H9 (cell line): ENCODE results near the gene AASDH. TPM values are rescaled to one million over a fixed set of nuclear protein-coding genes. Genes with fewer than 3 reads are reported as not detected.

Experiments used
- DNase-seq: peaks from one replicate; pipeline ENCODE4 v3.0.0-alpha.2; 2017
- H2AFZ ChIP-seq: one replicate; pipeline ENCODE4 v1.6.1; 2013; ENCODE audit warnings: mild to moderate bottlenecking, low read length, control low read depth, moderate library complexity
- H2AK5ac ChIP-seq: 2 replicates; pipeline ENCODE4 v1.6.1; 2013; ENCODE audit warnings: low read length, control low read depth, mixed read lengths; ENCODE audit not compliant: insufficient read length
- H2BK120ac ChIP-seq: one replicate; pipeline ENCODE4 v1.6.1; 2013; ENCODE audit warnings: low read depth, mild to moderate bottlenecking, low read length, control low read depth, inconsistent platforms; ENCODE audit not compliant: poor library complexity, severe bottlenecking
- H2BK12ac ChIP-seq: 2 replicates; pipeline ENCODE4 v1.6.1; 2013; ENCODE audit warnings: low read length, control low read depth, mixed read lengths, low read depth; ENCODE audit not compliant: insufficient read length
- H2BK15ac ChIP-seq: 2 replicates; pipeline ENCODE4 v1.6.1; 2013; ENCODE audit warnings: low read depth, low read length, control low read depth
- H2BK20ac ChIP-seq: one replicate; pipeline ENCODE4 v1.6.1; 2013; ENCODE audit warnings: low read depth, mild to moderate bottlenecking, low read length, control low read depth, inconsistent platforms; ENCODE audit not compliant: poor library complexity, severe bottlenecking
- H2BK5ac ChIP-seq: 2 replicates; pipeline ENCODE4 v1.6.1; 2013; ENCODE audit warnings: low read length, control low read depth, mixed read lengths; ENCODE audit not compliant: insufficient read length
- H3K14ac ChIP-seq: 2 replicates; pipeline ENCODE4 v1.6.1; 2013; ENCODE audit warnings: low read length, control low read depth; ENCODE audit not compliant: insufficient read depth
- H3K18ac ChIP-seq: 2 replicates; pipeline ENCODE4 v1.6.1; 2013; ENCODE audit warnings: low read depth, mild to moderate bottlenecking, mixed read lengths, low read length, control low read depth; ENCODE audit not compliant: insufficient read length
- H3K23ac ChIP-seq: 2 replicates; pipeline ENCODE4 v1.6.1; 2013; ENCODE audit warnings: low read length, control low read depth, mixed read lengths, low read depth; ENCODE audit not compliant: insufficient read length
- H3K23me2 ChIP-seq: 2 replicates; pipeline ENCODE4 v1.6.1; 2013; ENCODE audit warnings: low read depth, mild to moderate bottlenecking, mixed read lengths, low read length, control low read depth; ENCODE audit not compliant: insufficient read length, poor library complexity, severe bottlenecking
- H3K27ac ChIP-seq: 2 replicates; pipeline ENCODE4 v1.5.1; 2013; ENCODE audit warnings: low read length, control low read depth, mixed read lengths, low read depth; ENCODE audit not compliant: insufficient read length
- H3K27me3 ChIP-seq: 2 replicates; pipeline ENCODE4 v1.6.1; 2013; ENCODE audit warnings: low read length, control low read depth, inconsistent platforms; ENCODE audit not compliant: insufficient read depth
- H3K4ac ChIP-seq: 2 replicates; pipeline ENCODE4 v1.6.1; 2013; ENCODE audit warnings: low read depth, mild to moderate bottlenecking, control low read depth, inconsistent platforms, low read length, moderate library complexity
- H3K4me1 ChIP-seq: 2 replicates; pipeline ENCODE4 v1.6.1; 2013; ENCODE audit warnings: low read length, control low read depth, inconsistent platforms; ENCODE audit not compliant: insufficient read depth
- H3K4me2 ChIP-seq: 2 replicates; pipeline ENCODE4 v1.6.1; 2013; ENCODE audit warnings: low read length, control low read depth, mixed read lengths; ENCODE audit not compliant: insufficient read length, insufficient read depth
- H3K56ac ChIP-seq: 2 replicates; pipeline ENCODE4 v1.6.1; 2013; ENCODE audit warnings: low read depth, mild to moderate bottlenecking, mixed read lengths, low read length, control low read depth; ENCODE audit not compliant: insufficient read length
- H3K79me1 ChIP-seq: 2 replicates; pipeline ENCODE4 v1.6.1; 2013; ENCODE audit warnings: low read depth, mild to moderate bottlenecking, moderate library complexity, low read length, control low read depth, inconsistent platforms; ENCODE audit not compliant: insufficient read depth, poor library complexity, severe bottlenecking
- H3K79me2 ChIP-seq: 2 replicates; pipeline ENCODE4 v1.6.1; 2013; ENCODE audit warnings: low read length, control low read depth, inconsistent platforms; ENCODE audit not compliant: insufficient read depth
- H3K9ac ChIP-seq: 2 replicates; pipeline ENCODE4 v1.6.1; 2013; ENCODE audit warnings: low read length, control low read depth, mixed read lengths; ENCODE audit not compliant: insufficient read length; ENCODE audit errors: extremely low read depth
- H3K9me3 ChIP-seq: one replicate; pipeline ENCODE4 v1.6.1; 2013; ENCODE audit warnings: low read depth, low read length, inconsistent platforms; ENCODE audit not compliant: control insufficient read depth
- H3T11ph ChIP-seq: one replicate; pipeline ENCODE4 v1.6.1; 2013; ENCODE audit warnings: mild to moderate bottlenecking, low read length, control low read depth, inconsistent platforms
- H4K20me1 ChIP-seq: one replicate; pipeline ENCODE4 v1.6.1; 2013; ENCODE audit not compliant: control insufficient read depth, insufficient read length, insufficient read depth
- H4K5ac ChIP-seq: 2 replicates; pipeline ENCODE4 v1.6.1; 2013; ENCODE audit warnings: low read depth, mild to moderate bottlenecking, mixed read lengths, low read length, control low read depth; ENCODE audit not compliant: insufficient read length
- H4K8ac ChIP-seq: replicated peaks from 2 replicates; pipeline ENCODE4 v1.6.1; 2013; ENCODE audit warnings: low read length, control low read depth, mixed read lengths, low read depth; ENCODE audit not compliant: insufficient read length
- H4K91ac ChIP-seq: 2 replicates; pipeline ENCODE4 v1.6.1; 2013; ENCODE audit warnings: low read depth, mild to moderate bottlenecking, moderate library complexity, mixed read lengths, low read length, control low read depth; ENCODE audit not compliant: insufficient read length
- H3K27ac Mint-ChIP-seq, 3 experiments: 2 replicates in 2 of 3; 3 replicates in 1 of 3; pipeline ENCODE4 v1.8.0; 2020 to 2021; ENCODE audit warnings: mixed read lengths in 3 of 3, mild to moderate bottlenecking in 1 of 3, moderate library complexity in 1 of 3
- H3K27me3 Mint-ChIP-seq: 2 replicates; pipeline ENCODE4 v1.8.0; 2021; ENCODE audit warnings: low read depth, mild to moderate bottlenecking, moderate library complexity, mixed read lengths
- H3K36me3 Mint-ChIP-seq, 3 experiments: 2 replicates in 2 of 3; 3 replicates in 1 of 3; pipeline ENCODE4 v1.8.0; 2020 to 2021; ENCODE audit warnings: low read depth in 3 of 3, mixed read lengths in 3 of 3; ENCODE audit not compliant: insufficient read depth in 1 of 3
- H3K4me1 Mint-ChIP-seq, 2 experiments: 2 replicates each; pipeline ENCODE4 v1.8.0; 2020; ENCODE audit warnings: mixed read lengths in 2 of 2
- H3K4me3 Mint-ChIP-seq, 2 experiments: 2 replicates in 1 of 2; 3 replicates in 1 of 2; pipeline ENCODE4 v1.8.0; 2020 to 2021; ENCODE audit warnings: mild to moderate bottlenecking in 2 of 2, mixed read lengths in 2 of 2, moderate library complexity in 1 of 2
- H3K9me3 Mint-ChIP-seq, 2 experiments: 2 replicates in 1 of 2; 3 replicates in 1 of 2; pipeline ENCODE4 v1.8.0; 2020; ENCODE audit warnings: mild to moderate bottlenecking in 2 of 2, mixed read lengths in 2 of 2, moderate library complexity in 1 of 2
- CTCF ChIP-seq: fragments of 200-600 bp; sonication (generic); conservative IDR thresholded peaks from 3 replicates; pipeline ENCODE4 v1.8.0; 2021; ENCODE audit warnings: antibody characterized with exemption, mild to moderate bottlenecking
- WGBS: extraction: QIAGEN DNeasy Blood & Tissue Kit; methylation state at CpG from one replicate; pipeline ENCODE4 v1.1.7; 2013; ENCODE audit warnings: missing lambda C conversion rate, low lambda C conversion rate, mixed read lengths; ENCODE audit not compliant: insufficient read length; ENCODE audit errors: extremely low coverage; 5-methylcytosine and 5-hydroxymethylcytosine counted together
- total RNA-seq: library from RNA; stranded (reverse); gene quantifications from 2 replicates; pipeline ENCODE4 v1.2.1, GENCODE V29; 2021

AASDH gene
- total RNA-seq, 1 experiment from 2014 or later = 12.9 TPM

- TF ChIP-seq CTCF = no peak
- no peaks in the 10 kb centered on the region for H3K4me1 ChIP-seq
- no peaks in the 10 kb centered on the region for H3K23me2 ChIP-seq
- no peak overlapping the region for H2BK120ac ChIP-seq
- no peaks in the 10 kb centered on the region for H3K9me3 Mint-ChIP-seq
- peak overlapping the region in 1 of 3 experiments; percentile 14; a peak in 1 of 7 replicates for H3K27ac Mint-ChIP-seq
- peaks cover 9 to 30% (median 18%) of the 10 kb centered on the region in 3 experiments; a peak in 6 of 7 replicates for H3K36me3 Mint-ChIP-seq
- no peak overlapping the region for H2BK12ac ChIP-seq
- H2BK20ac ChIP-seq = no peak overlapping the region
- no peak overlapping the region for H2AFZ ChIP-seq
- WGBS = no CpG with 5 or more reads among the region's 1 CpG
- no peak overlapping the region for H4K91ac ChIP-seq
- H4K20me1 ChIP-seq = no peaks in the 10 kb centered on the region
- H3T11ph ChIP-seq = no peak overlapping the region
- H3K18ac ChIP-seq = no peak overlapping the region
- no peaks in the 10 kb centered on the region for H3K27me3 Mint-ChIP-seq
- no peak overlapping the region for H2AK5ac ChIP-seq
- no peak overlapping the region for H3K4me3 Mint-ChIP-seq
- no peak overlapping the region for H2BK15ac ChIP-seq
- DNase-seq = no peak
- H3K23ac ChIP-seq = no peak overlapping the region
- H3K9me3 ChIP-seq = no peaks in the 10 kb centered on the region
- H3K9ac ChIP-seq = no peak overlapping the region
- no peak overlapping the region for H3K27ac ChIP-seq
- no peaks in the 10 kb centered on the region for H3K27me3 ChIP-seq
- no peak overlapping the region for H4K5ac ChIP-seq
- H3K4me1 Mint-ChIP-seq = 0 out of 4 replicates have a peak, but pooled peaks cover 0 to 3% of the 10 kb centered on the region in 2 experiments
- H3K79me2 ChIP-seq = no peaks in the 10 kb centered on the region
- no peak overlapping the region for H2BK5ac ChIP-seq
- H3K56ac ChIP-seq = no peak overlapping the region
- H3K4me2 ChIP-seq = no peak overlapping the region
- no peak overlapping the region for H3K14ac ChIP-seq
- no peak overlapping the region for H4K8ac ChIP-seq
- H3K4ac ChIP-seq = no peak overlapping the region
- no peaks in the 10 kb centered on the region for H3K79me1 ChIP-seq
Observed at GRCh38 chr4:56318555-56318954, 68.7 kb downstream of the AASDH start.
